WTC11 (cell line): ENCODE results near the gene MYMK. TPM values are rescaled to one million over a fixed set of nuclear protein-coding genes. Genes with fewer than 3 reads are reported as not detected.

ENCODE experiments used
- ATAC-seq: fragments of 200-7000 bp; cut with Tn5 transposase; 2 replicates; pipeline ENCODE4 v1.10.0; 2021; ENCODE audit warnings: mild to moderate bottlenecking, moderate library complexity
- CTCF ChIA-PET: fragments of 300-600 bp; sonication (Branson Sonifier 250); formaldehyde crosslinking; loops from one replicate; lab custom pipeline; 2021; ENCODE audit warnings: antibody characterized with exemption; lab: Charles Lee
- POLR2A ChIA-PET: fragments of 350-600 bp; sonication (Branson Sonifier 250); formaldehyde crosslinking; loops from one replicate; lab custom pipeline; 2021; ENCODE audit warnings: antibody characterized with exemption; lab: Charles Lee
- DNase-seq: peaks from one replicate; pipeline ENCODE4 v3.0.0; 2021; ENCODE audit warnings: low spot score
- H3K27ac Mint-ChIP-seq: 2 replicates; pipeline ENCODE4 v1.8.0; 2021; ENCODE audit warnings: mixed read lengths
- H3K27me3 Mint-ChIP-seq: 2 replicates; pipeline ENCODE4 v1.8.0; 2021; ENCODE audit warnings: low read depth, mild to moderate bottlenecking, moderate library complexity, mixed read lengths
- H3K36me3 Mint-ChIP-seq: 2 replicates; pipeline ENCODE4 v1.8.0; 2021; ENCODE audit warnings: mixed read lengths
- H3K4me1 Mint-ChIP-seq: 2 replicates; pipeline ENCODE4 v1.8.0; 2022; ENCODE audit warnings: mixed read lengths
- H3K4me3 Mint-ChIP-seq: 2 replicates; pipeline ENCODE4 v1.8.0; 2021; ENCODE audit warnings: mild to moderate bottlenecking, moderate library complexity, mixed read lengths
- H3K9me3 Mint-ChIP-seq: 2 replicates; pipeline ENCODE4 v1.8.0; 2021; ENCODE audit warnings: mixed read lengths
- AR ChIP-seq: fragments of 250-450 bp; sonication (Bioruptor Pico); IDR thresholded peaks from 2 replicates; pipeline ENCODE4 v1.9.0; 2021; ENCODE audit warnings: mild to moderate bottlenecking
- ATF1 ChIP-seq: sonication (generic); formaldehyde crosslinking; IDR thresholded peaks from 2 replicates; pipeline ENCODE4 v1.8.1; 2023; ENCODE audit warnings: mild to moderate bottlenecking, moderate library complexity, missing genetic modification reagents
- CBFB ChIP-seq: sonication (generic); formaldehyde crosslinking; IDR thresholded peaks from 2 replicates; pipeline ENCODE4 v1.8.1; 2022; ENCODE audit warnings: mild to moderate bottlenecking, low read depth, missing genetic modification reagents
- CREB1 ChIP-seq: sonication (generic); formaldehyde crosslinking; IDR thresholded peaks from 2 replicates; pipeline ENCODE4 v1.8.0; 2023; ENCODE audit warnings: mild to moderate bottlenecking, missing genetic modification reagents
- CREM ChIP-seq: sonication (generic); formaldehyde crosslinking; IDR thresholded peaks from 2 replicates; pipeline ENCODE4 v1.8.1; 2022; ENCODE audit warnings: mild to moderate bottlenecking, missing genetic modification reagents, moderate library complexity
- FOXJ3 ChIP-seq: sonication (generic); formaldehyde crosslinking; IDR thresholded peaks from 2 replicates; pipeline ENCODE4 v1.9.0; 2021; ENCODE audit warnings: missing genetic modification reagents, mild to moderate bottlenecking, borderline replicate concordance
- FOXP1 ChIP-seq: sonication (generic); formaldehyde crosslinking; IDR thresholded peaks from 2 replicates; pipeline ENCODE4 v1.8.0; 2022; ENCODE audit warnings: missing genetic modification reagents, mild to moderate bottlenecking, moderate library complexity, borderline replicate concordance
- FOXP4 ChIP-seq: sonication (generic); formaldehyde crosslinking; IDR thresholded peaks from 2 replicates; pipeline ENCODE4 v1.8.0; 2022; ENCODE audit warnings: mild to moderate bottlenecking, missing genetic modification reagents
- GTF2I ChIP-seq: fragments of 250-450 bp; sonication (Bioruptor Pico); conservative IDR thresholded peaks from 2 replicates; pipeline ENCODE4 v1.4.0; 2021; ENCODE audit warnings: mild to moderate bottlenecking
- HMGA2 ChIP-seq: fragments of 250-450 bp; sonication (Bioruptor Pico); IDR thresholded peaks from 2 replicates; pipeline ENCODE4 v1.4.0; 2021; ENCODE audit warnings: mild to moderate bottlenecking, moderate library complexity
- KAT7 ChIP-seq: sonication (generic); formaldehyde crosslinking; IDR thresholded peaks from 2 replicates; pipeline ENCODE4 v1.8.1; 2023; ENCODE audit warnings: missing genetic modification reagents, mild to moderate bottlenecking, borderline replicate concordance
- NFATC4 ChIP-seq: fragments of 250-450 bp; sonication (Bioruptor Pico); IDR thresholded peaks from 2 replicates; pipeline ENCODE4 v1.9.0; 2021; ENCODE audit warnings: mild to moderate bottlenecking
- NFYB ChIP-seq: sonication (generic); formaldehyde crosslinking; conservative IDR thresholded peaks from 2 replicates; pipeline ENCODE4 v1.8.0; 2022; ENCODE audit warnings: low read depth, missing genetic modification reagents
- NR3C1 ChIP-seq: sonication (generic); formaldehyde crosslinking; conservative IDR thresholded peaks from 2 replicates; pipeline ENCODE4 v1.8.1; 2023; ENCODE audit warnings: low read depth, mild to moderate bottlenecking, missing genetic modification reagents
- PRRX2 ChIP-seq: fragments of 250-450 bp; sonication (Bioruptor Pico); IDR thresholded peaks from 2 replicates; pipeline ENCODE4 v1.8.0; 2021; ENCODE audit warnings: mild to moderate bottlenecking
- RELA ChIP-seq: sonication (generic); formaldehyde crosslinking; IDR thresholded peaks from 2 replicates; pipeline ENCODE4 v1.8.1; 2022; ENCODE audit warnings: missing genetic modification reagents, mild to moderate bottlenecking, borderline replicate concordance
- SMAD4 ChIP-seq: sonication (generic); formaldehyde crosslinking; IDR thresholded peaks from 2 replicates; pipeline ENCODE4 v1.8.0; 2022; ENCODE audit warnings: mild to moderate bottlenecking, missing genetic modification reagents
- TEAD4 ChIP-seq: sonication (generic); formaldehyde crosslinking; IDR thresholded peaks from 2 replicates; pipeline ENCODE4 v1.8.0; 2022; ENCODE audit warnings: mild to moderate bottlenecking, missing genetic modification reagents
- ZNF219 ChIP-seq: sonication (generic); formaldehyde crosslinking; IDR thresholded peaks from 2 replicates; pipeline ENCODE4 v1.8.0; 2023; ENCODE audit warnings: missing genetic modification reagents, mild to moderate bottlenecking, borderline replicate concordance
- ZNF671 ChIP-seq: fragments of 250-450 bp; sonication (Bioruptor Pico); IDR thresholded peaks from 2 replicates; pipeline ENCODE4 v1.8.0; 2021; ENCODE audit warnings: mild to moderate bottlenecking
- total RNA-seq: library from RNA; stranded (reverse); gene quantifications from 3 replicates; pipeline ENCODE4 v1.2.3, GENCODE V29; 2021
- TF ChIP-seq, protein P1 (sequence below): sonication (generic); formaldehyde crosslinking; IDR thresholded peaks from 2 replicates; pipeline ENCODE4 v1.8.0; 2022; ENCODE audit warnings: mild to moderate bottlenecking, missing genetic modification reagents
- TF ChIP-seq, protein P2 (sequence below): sonication (generic); formaldehyde crosslinking; conservative IDR thresholded peaks from 2 replicates; pipeline ENCODE4 v1.8.1; 2022; ENCODE audit warnings: mild to moderate bottlenecking, missing genetic modification reagents
- TF ChIP-seq, protein P3 (sequence below): sonication (generic); formaldehyde crosslinking; IDR thresholded peaks from 2 replicates; pipeline ENCODE4 v1.8.1; 2023; ENCODE audit warnings: mild to moderate bottlenecking, missing genetic modification reagents, moderate library complexity

The MYMK gene
- total RNA-seq, 1 experiment from 2014 or later = not detected

- TF ChIP-seq CREM = no peak
- no peak for TF ChIP-seq ZNF219 (CRISPR knock-in tag)
- TF ChIP-seq NFYB (CRISPR knock-in tag) = no peak
- no peak for TF ChIP-seq CBFB
- TF ChIP-seq FOXJ3 (CRISPR knock-in tag) = no peak
- no peak for TF ChIP-seq NFATC4 (CRISPR knock-in tag)
- TF ChIP-seq, protein P1, sequence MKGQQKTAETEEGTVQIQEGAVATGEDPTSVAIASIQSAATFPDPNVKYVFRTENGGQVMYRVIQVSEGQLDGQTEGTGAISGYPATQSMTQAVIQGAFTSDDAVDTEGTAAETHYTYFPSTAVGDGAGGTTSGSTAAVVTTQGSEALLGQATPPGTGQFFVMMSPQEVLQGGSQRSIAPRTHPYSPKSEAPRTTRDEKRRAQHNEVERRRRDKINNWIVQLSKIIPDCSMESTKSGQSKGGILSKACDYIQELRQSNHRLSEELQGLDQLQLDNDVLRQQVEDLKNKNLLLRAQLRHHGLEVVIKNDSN (CRISPR knock-in tag) = no peak
- TF ChIP-seq GTF2I (CRISPR knock-in tag) = no peak
- Mint-ChIP-seq H3K4me3 (no peak overlapping the region), H3K27me3 (no peaks in the 10 kb centered on the region), H3K36me3 (no peaks in the 10 kb centered on the region), H3K9me3 (peaks cover 6% of the 10 kb centered on the region), H3K4me1 (no peaks in the 10 kb centered on the region), H3K27ac (no peak overlapping the region)
- ChIA-PET POLR2A (no interaction called here), CTCF (interaction anchor here (0.7 to 2.4 kb wide), 5 partner anchors 8 to 351 kb away, joined by 3 to 11 read pairs (median 4); no protein-coding TSS in a partner anchor)
- DNase-seq (no peak), ATAC-seq (no peak)
Observed at GRCh38 chr9:133494636-133495326, 30.0 kb downstream of the MYMK start.

DNA sequence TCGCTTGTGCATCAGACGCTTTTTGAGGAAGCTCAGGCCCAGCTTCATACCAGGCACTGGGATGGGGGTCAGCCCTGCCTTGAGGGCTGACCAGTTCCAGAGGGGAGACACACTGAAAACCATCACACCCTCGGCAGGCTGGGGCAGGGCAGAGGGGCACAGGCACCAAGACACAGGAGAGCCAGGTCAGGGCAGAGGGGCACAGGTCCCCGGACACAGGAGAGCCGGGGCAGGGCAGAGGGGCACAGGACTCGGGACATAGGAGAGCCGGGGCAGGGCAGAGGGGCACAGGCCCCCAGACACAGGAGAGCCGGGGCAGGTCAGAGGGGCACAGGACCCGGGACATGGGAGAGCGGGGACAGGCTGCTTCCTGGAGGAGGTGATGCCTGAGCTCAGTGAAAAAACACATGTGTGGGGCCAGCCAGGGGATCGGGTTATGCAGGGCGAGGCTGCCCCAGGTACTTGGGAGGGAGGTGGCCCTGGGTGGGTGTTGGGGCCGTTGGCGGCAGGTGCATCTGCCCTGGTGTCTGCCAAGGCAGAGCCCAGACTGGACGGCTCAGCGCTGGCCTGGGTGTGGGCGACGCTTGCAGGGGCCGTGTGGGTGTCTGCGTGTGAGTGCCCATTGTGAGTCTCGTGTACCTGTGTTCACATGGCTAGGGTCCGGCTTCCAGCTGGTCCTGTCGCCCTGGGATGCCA, 30.8 kb downstream of the MYMK start:
- TF ChIP-seq ATF1 = no peak
- TF ChIP-seq RELA (CRISPR knock-in tag) = no peak
- TF ChIP-seq, protein P2, sequence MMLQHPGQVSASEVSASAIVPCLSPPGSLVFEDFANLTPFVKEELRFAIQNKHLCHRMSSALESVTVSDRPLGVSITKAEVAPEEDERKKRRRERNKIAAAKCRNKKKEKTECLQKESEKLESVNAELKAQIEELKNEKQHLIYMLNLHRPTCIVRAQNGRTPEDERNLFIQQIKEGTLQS = no peak
- TF ChIP-seq KAT7 (CRISPR knock-in tag) = no peak
- H3K36me3 Mint-ChIP-seq = no peaks in the 10 kb centered on the region
- no peak overlapping the region; the same call in 1 of the 2 replicates for H3K27ac Mint-ChIP-seq
- ChIA-PET CTCF (interaction anchor here (0.8 to 1.3 kb wide), 2 partner anchors 9 to 15 kb away, joined by 4 read pairs; no protein-coding TSS in a partner anchor), POLR2A (no interaction called here)
- no peak for DNase-seq
- H3K27me3 Mint-ChIP-seq = no peaks in the 10 kb centered on the region
- no peak overlapping the region for H3K4me3 Mint-ChIP-seq
- ATAC-seq = no peak
- no peaks in the 10 kb centered on the region for H3K4me1 Mint-ChIP-seq
- peaks cover 6% of the 10 kb centered on the region for H3K9me3 Mint-ChIP-seq

DNA sequence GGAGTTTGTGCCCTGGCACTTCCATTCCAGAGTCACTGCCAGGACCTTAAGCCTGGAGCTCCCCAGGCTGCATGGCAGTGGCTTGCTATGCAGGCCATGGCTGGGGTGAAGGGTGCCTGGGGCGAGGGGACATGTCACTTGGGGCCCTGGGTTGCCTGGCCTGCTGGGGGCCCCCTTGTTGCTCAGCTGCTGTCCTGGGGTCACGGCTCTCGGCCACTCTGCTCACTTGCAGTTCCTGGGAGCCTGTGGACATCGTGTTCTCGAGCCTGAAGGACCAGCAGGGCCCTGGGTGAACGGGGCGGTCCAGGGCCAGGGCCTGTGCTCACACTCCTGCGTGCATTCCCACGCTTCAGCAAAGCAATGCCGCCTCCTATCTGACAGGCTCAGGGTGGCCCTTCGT, 31.3 kb downstream of the MYMK start:
- no peaks in the 10 kb centered on the region for H3K27me3 Mint-ChIP-seq
- H3K27ac Mint-ChIP-seq = no peak overlapping the region
- peaks cover 4% of the 10 kb centered on the region for H3K9me3 Mint-ChIP-seq
- H3K36me3 Mint-ChIP-seq = no peaks in the 10 kb centered on the region
- ChIA-PET CTCF (interaction anchor here (0.8 to 1.3 kb wide), 2 partner anchors 9 to 15 kb away, joined by 4 read pairs; no protein-coding TSS in a partner anchor), POLR2A (no interaction called here)
- no peak for DNase-seq
- H3K4me1 Mint-ChIP-seq = no peaks in the 10 kb centered on the region
- no peak for ATAC-seq
- no peak overlapping the region for H3K4me3 Mint-ChIP-seq
- no peak for TF ChIP-seq NR3C1
- no peak for TF ChIP-seq NFATC4 (CRISPR knock-in tag)
- TF ChIP-seq PRRX2 (CRISPR knock-in tag) = no peak
- no peak for TF ChIP-seq FOXP1
- TF ChIP-seq TEAD4 (CRISPR knock-in tag) = no peak
- no peak for TF ChIP-seq ZNF671 (CRISPR knock-in tag)
- TF ChIP-seq HMGA2 (CRISPR knock-in tag) = no peak
- no peak for TF ChIP-seq AR (CRISPR knock-in tag)
- no peak for TF ChIP-seq FOXP4 (CRISPR knock-in tag)
- no peak for TF ChIP-seq SMAD4 (CRISPR knock-in tag)
- TF ChIP-seq, protein P3, sequence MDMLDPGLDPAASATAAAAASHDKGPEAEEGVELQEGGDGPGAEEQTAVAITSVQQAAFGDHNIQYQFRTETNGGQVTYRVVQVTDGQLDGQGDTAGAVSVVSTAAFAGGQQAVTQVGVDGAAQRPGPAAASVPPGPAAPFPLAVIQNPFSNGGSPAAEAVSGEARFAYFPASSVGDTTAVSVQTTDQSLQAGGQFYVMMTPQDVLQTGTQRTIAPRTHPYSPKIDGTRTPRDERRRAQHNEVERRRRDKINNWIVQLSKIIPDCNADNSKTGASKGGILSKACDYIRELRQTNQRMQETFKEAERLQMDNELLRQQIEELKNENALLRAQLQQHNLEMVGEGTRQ (CRISPR knock-in tag) = no peak
- TF ChIP-seq FOXJ3 (CRISPR knock-in tag) = no peak
- no peak for TF ChIP-seq CREB1 (CRISPR knock-in tag)
